Urothelium cell line (cell line): ENCODE data around the gene C2orf42.
A peak's percentile ranks its signal among the peaks of the same experiment; 100 is the strongest.
"Not testable (repeated sequence)": the region's sequence is repeated elsewhere in the genome, so short reads cannot be mapped to it uniquely, and the experiment has no call there.

Source experiments
- DNase-seq: peaks from one replicate; pipeline ENCODE4 v3.0.0; 2011; ENCODE audit warnings: low spot score, mixed read lengths
- FAIRE-seq: peaks from 2 replicates; lab custom pipeline; 2011; peaks lifted over from hg19 to GRCh38; lab: Jason Lieb, UNC

The C2orf42 gene

GRCh38 chr2:70133491-70134322, 57.1 kb downstream of the C2orf42 start:
- DNase-seq = no peak

GRCh38 chr2:70133127-70133452, 57.7 kb downstream of the C2orf42 start:
- FAIRE-seq = no peak
- DNase-seq = no peak

More at GRCh38 chr2:70133491-70134322, 57.1 kb downstream of the C2orf42 start:
- FAIRE-seq = no peak

GRCh38 chr2:70132244-70133126, 58.3 kb downstream of the C2orf42 start:
- FAIRE-seq = no peak

GRCh38 chr2:70131344-70132143, 59.3 kb downstream of the C2orf42 start:
- DNase-seq, FAIRE-seq: not testable (repeated sequence)

More at GRCh38 chr2:70132244-70133126, 58.3 kb downstream of the C2orf42 start:
- DNase-seq = peak; percentile 44

- no peak for DNase-seq
- no peak for FAIRE-seq
These were observed 62.8 kb downstream of the C2orf42 start for GRCh38 chr2:70128005-70128404.

GRCh38 chr2:70126413-70126812, 64.4 kb downstream of the C2orf42 start:
- FAIRE-seq = no peak
- DNase-seq = no peak

- FAIRE-seq (no peak), DNase-seq (no peak)
These were observed 65.3 kb downstream of the C2orf42 start for GRCh38 chr2:70125498-70125898.

GRCh38 chr2:70124983-70125480, 65.8 kb downstream of the C2orf42 start:
- DNase-seq (peak; percentile 72), FAIRE-seq (peak; percentile 27)

GRCh38 chr2:70123829-70124116, 67.0 kb downstream of the C2orf42 start:
- DNase-seq (no peak), FAIRE-seq (no peak)

GRCh38 chr2:70123051-70123828, 67.6 kb downstream of the C2orf42 start:
- no peak for DNase-seq
- FAIRE-seq = no peak

- FAIRE-seq = no peak
- DNase-seq = no peak
These were observed 68.3 kb downstream of the C2orf42 start for GRCh38 chr2:70122470-70122869.

GRCh38 chr2:70121627-70122372, 69.0 kb downstream of the C2orf42 start:
- DNase-seq (no peak), FAIRE-seq (no peak)

- FAIRE-seq (no peak), DNase-seq (peak; percentile 38)
These were observed 71.9 kb downstream of the C2orf42 start for GRCh38 chr2:70118798-70119454.

- FAIRE-seq (no peak), DNase-seq (no peak)
These were observed 73.8 kb downstream of the C2orf42 start for GRCh38 chr2:70116936-70117552.

GRCh38 chr2:70115646-70116442, 75.0 kb downstream of the C2orf42 start:
- no peak for FAIRE-seq
- no peak for DNase-seq

GRCh38 chr2:70113359-70114070, 77.3 kb downstream of the C2orf42 start:
- no peak for FAIRE-seq
- DNase-seq = no peak
